Tibial artery (tissue), 4 donors: Measurements from ENCODE around the gene SETD6.

Experiments
- DNase-seq, 2 donors: peaks; one replicate each; pipeline ENCODE4 v3.0.0-alpha.2; 2019
- H3K27ac ChIP-seq, 2 donors: fragments of 200-600 bp; sonication (generic) in 1 of 2; 1 replicate in 1 of 2; 2 replicates in 1 of 2; pipeline ENCODE4 v1.5.1; 2018 to 2019; ENCODE audit warnings: mild to moderate bottlenecking in 1 of 2
- H3K27me3 ChIP-seq, 2 donors: fragments of 200-600 bp; sonication (generic) in 1 of 2; one replicate each; pipeline versions ENCODE4 v1.5.1 to v1.6.0; 2016 to 2019
- H3K36me3 ChIP-seq, 3 donors: fragments of 200-600 bp; sonication (generic) in 2 of 3; one replicate each; pipeline ENCODE4 v1.5.1; 2016 to 2019; ENCODE audit warnings: mild to moderate bottlenecking in 2 of 3
- H3K4me1 ChIP-seq, 4 donors: fragments of 200-600 bp; sonication (generic) in 2 of 4; 1 replicate in 3 of 4; 2 replicates in 1 of 4; pipeline ENCODE4 v1.5.1; 2016 to 2019
- H3K4me3 ChIP-seq, 2 donors: fragments of 200-600 bp; sonication (generic) in 1 of 2; 1 replicate in 1 of 2; 2 replicates in 1 of 2; pipeline ENCODE4 v1.5.1; 2018 to 2019; ENCODE audit warnings: mild to moderate bottlenecking in 2 of 2
- H3K9me3 ChIP-seq, 3 donors: fragments of 200-600 bp; sonication (generic) in 1 of 3; one replicate each; pipeline ENCODE4 v1.5.1; 2016 to 2019
- CTCF ChIP-seq, 2 experiments: fragments of 200-600 bp in 1 of 2; fragments of 450-650 bp in 1 of 2; IDR thresholded peaks; one replicate each; pipeline ENCODE4 v1.5.1; 2017 to 2019; ENCODE audit warnings: antibody characterized with exemption in 2 of 2, mild to moderate bottlenecking in 1 of 2, moderate library complexity in 1 of 2
- intact Hi-C: fragments of 100-400 bp; cut with DNase I; formaldehyde crosslinking; loops from one replicate; pipeline ENCODE4 v1.15.0; 2023; ENCODE audit warnings: low total_unique reads

Gene SETD6

GRCh38 chr16:58518083-58518979 is 3.0 kb downstream of the SETD6 start:
- no peaks in the 10 kb centered on the region for H3K27me3 ChIP-seq
- intact Hi-C loops: no loop called here

GRCh38 chr16:58518980-58519368 is 3.7 kb downstream of the SETD6 start:
- intact Hi-C loops: no loop called here
- DNase-seq: no peak
- Histone ChIP-seq H3K4me1 (peaks cover 0 to 19% (median 13%) of the 10 kb centered on the region in 4 donors), H3K36me3 (peaks cover 63 to 78% (median 72%) of the 10 kb centered on the region in 3 donors), H3K4me3 (no peak overlapping the region), H3K27me3 (no peaks in the 10 kb centered on the region), H3K27ac (no peak overlapping the region), H3K9me3 (no peaks in the 10 kb centered on the region)
- TF ChIP-seq CTCF (IDR thresholded peaks at IDR 0.05): no peak

More at GRCh38 chr16:58518083-58518979, 3.0 kb downstream of the SETD6 start:
- Histone ChIP-seq H3K4me3 (no peak overlapping the region), H3K4me1 (peaks cover 0 to 19% (median 13%) of the 10 kb centered on the region in 4 donors), H3K27ac (no peak overlapping the region), H3K36me3 (peaks cover 56 to 72% (median 65%) of the 10 kb centered on the region in 3 donors), H3K9me3 (no peaks in the 10 kb centered on the region)
- no peak for DNase-seq
- TF ChIP-seq CTCF (IDR thresholded peaks at IDR 0.05): no peak

- Histone ChIP-seq H3K27me3 (no peaks in the 10 kb centered on the region), H3K27ac (no peak overlapping the region), H3K4me3 (no peak overlapping the region), H3K36me3 (peaks cover 70 to 85% (median 79%) of the 10 kb centered on the region in 3 donors), H3K4me1 (peaks cover 0 to 13% (median 10%) of the 10 kb centered on the region in 4 donors), H3K9me3 (no peaks in the 10 kb centered on the region)
- DNase-seq: no peak
- intact Hi-C loops: no loop called here
- TF ChIP-seq CTCF (IDR thresholded peaks at IDR 0.05): no peak
These were observed 4.4 kb downstream of the SETD6 start for GRCh38 chr16:58519707-58520106.

- peaks cover 92 to 96% (median 94%) of the 10 kb centered on the region in 3 donors for H3K36me3 ChIP-seq
- no peak for TF ChIP-seq CTCF (IDR thresholded peaks at IDR 0.05)
These were observed 14.9 kb downstream of the SETD6 start for GRCh38 chr16:58530179-58530578.

GRCh38 chr16:58532414-58532813 is 17.1 kb downstream of the SETD6 start:
- Histone ChIP-seq H3K27me3 (no peaks in the 10 kb centered on the region), H3K27ac (no peak overlapping the region), H3K36me3 (peaks cover 95 to 96% (median 95%) of the 10 kb centered on the region in 3 donors), H3K4me3 (no peak overlapping the region), H3K9me3 (no peaks in the 10 kb centered on the region), H3K4me1 (no peaks in the 10 kb centered on the region)
- intact Hi-C loops: loop anchor here (5.0 kb wide), 1 partner anchor 45 kb away; no protein-coding TSS in a partner anchor
- TF ChIP-seq CTCF (IDR thresholded peaks at IDR 0.05): no peak
- no peak for DNase-seq

More at GRCh38 chr16:58530179-58530578, 14.9 kb downstream of the SETD6 start:
- intact Hi-C loops: loop anchor here (5.0 kb wide), 1 partner anchor 47 kb away; no protein-coding TSS in a partner anchor
- Histone ChIP-seq H3K27me3 (no peaks in the 10 kb centered on the region), H3K4me1 (no peaks in the 10 kb centered on the region), H3K9me3 (no peaks in the 10 kb centered on the region), H3K27ac (no peak overlapping the region), H3K4me3 (no peak overlapping the region)
- no peak for DNase-seq
